GM18951 (cell line): ENCODE data around the gene NGEF.

Experiments
- POLR2A ChIP-seq: IDR thresholded peaks from 4 replicates; pipeline ENCODE4 v1.6.1; 2011; ENCODE audit warnings: mild to moderate bottlenecking; ENCODE audit not compliant: insufficient read length, insufficient read depth; ENCODE audit errors: extremely low read depth
- in situ Hi-C: fragments of 300-500 bp; cut with MboI; formaldehyde crosslinking; loops from one replicate; pipeline ENCODE4 v1.12.0; 2022; ENCODE audit warnings: low sequenced_read_pairs, mixed read lengths, inconsistent platforms; ENCODE audit not compliant: unreplicated experiment

The NGEF gene

GRCh38 chr2:232861353-232861752 lies 151.7 kb downstream of the NGEF start:
- TF ChIP-seq POLR2A: no peak
- in situ Hi-C loops: no loop called here

- in situ Hi-C loops: no loop called here
- no peak for TF ChIP-seq POLR2A
These were observed 152.3 kb downstream of the NGEF start for GRCh38 chr2:232860593-232861241.

GRCh38 chr2:232859385-232859916 lies 153.6 kb downstream of the NGEF start:
- no peak for TF ChIP-seq POLR2A
- in situ Hi-C loops: loop anchor here (10.0 kb wide), 1 partner anchor 395 kb away; the partner anchor contains the start of gene ATG16L1

- no peak for TF ChIP-seq POLR2A
- in situ Hi-C loops: loop anchor here (10.0 kb wide), 1 partner anchor 398 kb away; the partner anchor contains the start of gene ATG16L1
These were observed 155.9 kb downstream of the NGEF start for GRCh38 chr2:232857158-232857563.

GRCh38 chr2:232854082-232854481 lies 159.0 kb downstream of the NGEF start:
- no peak for TF ChIP-seq POLR2A
- in situ Hi-C loops: loop anchor here (10.0 kb wide), 1 partner anchor 401 kb away; the partner anchor contains the start of gene ATG16L1

DNA sequence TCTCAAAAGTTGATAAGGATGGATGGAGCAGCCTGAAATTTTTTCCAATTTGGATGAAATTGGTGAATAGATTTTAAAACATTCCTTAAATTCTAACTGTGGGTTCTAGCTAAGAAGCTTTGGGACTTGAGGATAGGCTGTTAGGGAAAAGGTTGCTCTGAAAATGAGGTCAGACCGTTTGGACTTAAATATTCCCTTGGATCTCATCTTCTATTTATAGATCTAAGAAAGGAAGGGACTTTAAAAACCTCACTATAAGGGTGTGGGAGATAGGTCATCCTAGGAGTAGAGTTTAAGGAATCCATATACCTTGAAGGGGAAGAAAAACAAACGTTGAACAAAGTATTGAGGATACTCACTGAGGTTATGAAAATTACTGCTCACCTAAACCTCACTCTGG lies 160.4 kb downstream of the NGEF start:
- TF ChIP-seq POLR2A: no peak
- in situ Hi-C loops: loop anchor here (10.0 kb wide), 1 partner anchor 402 kb away; the partner anchor contains the start of gene ATG16L1

- in situ Hi-C loops: loop anchor here (10.0 kb wide), 1 partner anchor 403 kb away; the partner anchor contains the start of gene ATG16L1
These were observed 161.0 kb downstream of the NGEF start for GRCh38 chr2:232852081-232852480.

GRCh38 chr2:232850039-232850438 lies 163.0 kb downstream of the NGEF start:
- in situ Hi-C loops: loop anchor here (10.0 kb wide), 1 partner anchor 405 kb away; the partner anchor contains the start of gene ATG16L1
- TF ChIP-seq POLR2A: no peak

DNA sequence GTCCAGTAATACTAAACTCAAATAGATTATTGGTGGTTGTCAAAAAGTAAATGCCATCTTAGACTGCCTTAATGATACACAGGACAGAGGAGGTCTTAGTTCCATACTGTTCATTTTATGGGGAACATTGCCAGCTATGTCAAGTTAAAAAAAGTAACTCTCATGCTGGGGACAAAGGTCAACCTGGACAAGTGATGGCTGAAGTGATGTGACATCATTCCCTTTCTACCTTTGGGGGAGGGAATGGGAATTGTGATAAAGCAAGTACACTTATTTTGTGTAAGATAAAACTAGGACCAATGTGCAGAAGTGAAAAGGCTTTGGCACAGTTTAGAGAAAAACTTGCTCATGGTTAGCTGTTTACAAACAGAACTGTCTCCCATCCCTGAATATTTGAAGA lies 167.0 kb downstream of the NGEF start:
- TF ChIP-seq POLR2A: no peak
- in situ Hi-C loops: no loop called here

DNA sequence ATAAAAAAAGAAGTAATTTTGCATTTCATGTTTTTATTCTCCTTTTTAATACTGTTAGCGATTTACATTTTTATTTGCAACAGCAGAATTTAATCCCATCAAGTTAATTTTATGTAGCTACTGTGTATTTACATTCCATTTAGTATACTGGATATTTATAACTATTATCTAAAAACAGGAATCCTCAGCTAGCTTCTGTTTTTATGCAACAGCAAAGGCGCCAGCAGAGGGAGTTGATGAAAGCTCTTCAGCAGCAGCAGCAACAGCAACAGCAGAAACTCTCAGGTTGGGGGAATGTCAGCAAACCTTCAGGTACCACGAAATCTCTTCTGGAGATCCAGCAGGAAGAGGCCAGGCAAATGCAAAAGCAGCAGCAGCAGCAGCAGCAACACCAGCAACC lies 169.2 kb downstream of the NGEF start:
- in situ Hi-C loops: no loop called here
- no peak for TF ChIP-seq POLR2A

DNA sequence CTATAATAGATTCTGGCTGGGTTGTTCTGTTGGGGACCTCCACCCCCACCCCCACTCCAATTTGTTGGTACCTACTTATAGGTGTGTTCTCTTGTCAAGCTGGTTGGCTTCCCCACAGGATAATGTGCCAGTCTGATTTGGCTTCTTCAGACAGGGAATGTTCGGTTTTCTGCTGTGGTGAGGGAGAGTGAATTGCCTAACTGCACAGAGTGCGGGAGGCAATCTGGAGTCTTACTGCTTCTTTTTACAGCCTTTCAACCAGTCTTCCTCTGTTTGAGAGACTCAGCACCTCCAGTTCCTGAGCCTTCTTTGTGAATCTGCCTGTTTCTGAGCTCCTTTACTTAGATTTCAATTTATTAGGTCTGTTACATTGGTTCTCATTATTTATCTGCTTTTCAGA lies 170.4 kb downstream of the NGEF start:
- in situ Hi-C loops: no loop called here
- TF ChIP-seq POLR2A: no peak

GRCh38 chr2:232839411-232840079 lies 173.5 kb downstream of the NGEF start:
- in situ Hi-C loops: no loop called here
- no peak for TF ChIP-seq POLR2A

DNA sequence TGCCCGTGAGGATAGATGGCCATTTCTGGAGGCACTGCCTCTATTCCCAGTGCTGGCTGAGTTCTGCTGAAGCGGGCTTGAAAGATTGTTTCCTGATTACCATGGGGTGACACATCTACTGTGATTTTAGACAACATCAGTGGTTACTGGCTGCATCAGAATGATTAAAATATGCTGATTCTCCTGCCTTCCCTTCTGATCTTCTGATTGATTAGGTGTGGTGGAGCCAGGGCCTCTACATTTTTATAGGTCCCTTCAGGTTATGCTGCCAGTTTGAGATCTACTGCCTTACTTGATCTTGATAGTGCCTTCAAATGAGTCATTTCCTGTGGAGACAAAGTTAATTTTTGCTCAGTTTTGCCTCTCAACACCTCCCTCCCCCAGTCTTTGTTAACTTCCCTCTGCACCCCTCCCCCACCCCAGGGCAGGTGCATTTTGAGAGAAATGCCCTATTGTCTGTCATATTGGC lies 174.6 kb downstream of the NGEF start:
- in situ Hi-C loops: no loop called here
- no peak for TF ChIP-seq POLR2A

GRCh38 chr2:232836934-232837333 lies 176.1 kb downstream of the NGEF start:
- in situ Hi-C loops: no loop called here
- TF ChIP-seq POLR2A: no peak

- TF ChIP-seq POLR2A: no peak
- in situ Hi-C loops: no loop called here
These were observed 177.3 kb downstream of the NGEF start for GRCh38 chr2:232835687-232836208.
